ENCODE data around the gene RRP15. TPM values are rescaled to one million over a fixed set of nuclear protein-coding genes. Genes with fewer than 3 reads are reported as not detected.

Gene RRP15
- total RNA-seq, 1 experiment from 2014 or later, result 36.0 TPM

- TF ChIP-seq ZSCAN18 (CRISPR knock-in tag; IDR thresholded peaks at IDR 0.05) (no peak), E2F4 (CRISPR knock-in tag; IDR thresholded peaks at IDR 0.05; ENCODE audit: borderline replicate concordance, low read depth) (no peak), PRDM15 (CRISPR knock-in tag; IDR thresholded peaks at IDR 0.05) (no peak), ZNF219 (CRISPR knock-in tag; IDR thresholded peaks at IDR 0.05; ENCODE audit: borderline replicate concordance) (no peak), JAZF1 (CRISPR knock-in tag; IDR thresholded peaks at IDR 0.05) (no peak), TEAD4 (CRISPR knock-in tag; IDR thresholded peaks at IDR 0.05) (no peak), CTCF (IDR thresholded peaks at IDR 0.05) (no peak), ZNF512 (CRISPR knock-in tag; IDR thresholded peaks at IDR 0.05; ENCODE audit: borderline replicate concordance) (no peak), AR (CRISPR knock-in tag; IDR thresholded peaks at IDR 0.05) (no peak), ZNF232 (CRISPR knock-in tag; IDR thresholded peaks at IDR 0.05) (no peak), ERG (CRISPR knock-in tag; IDR thresholded peaks at IDR 0.05) (no peak), NFATC4 (CRISPR knock-in tag; IDR thresholded peaks at IDR 0.05) (no peak)
Measured at GRCh38 chr1:218328769-218329168, 43.7 kb downstream of the RRP15 start (continued).

Measured in WTC11 (cell line).